DMS 273 (cell line): ENCODE results near the gene TMEM163.
"Not testable (repeated sequence)": the region's sequence is repeated elsewhere in the genome, so short reads cannot be mapped to it uniquely, and the experiment has no call there.

ENCODE experiments used
- DNase-seq: peaks from one replicate; lab custom pipeline; 2025; ENCODE audit not compliant: unreplicated experiment; lab: John Stamatoyannopoulos, UW

Gene TMEM163

DNA sequence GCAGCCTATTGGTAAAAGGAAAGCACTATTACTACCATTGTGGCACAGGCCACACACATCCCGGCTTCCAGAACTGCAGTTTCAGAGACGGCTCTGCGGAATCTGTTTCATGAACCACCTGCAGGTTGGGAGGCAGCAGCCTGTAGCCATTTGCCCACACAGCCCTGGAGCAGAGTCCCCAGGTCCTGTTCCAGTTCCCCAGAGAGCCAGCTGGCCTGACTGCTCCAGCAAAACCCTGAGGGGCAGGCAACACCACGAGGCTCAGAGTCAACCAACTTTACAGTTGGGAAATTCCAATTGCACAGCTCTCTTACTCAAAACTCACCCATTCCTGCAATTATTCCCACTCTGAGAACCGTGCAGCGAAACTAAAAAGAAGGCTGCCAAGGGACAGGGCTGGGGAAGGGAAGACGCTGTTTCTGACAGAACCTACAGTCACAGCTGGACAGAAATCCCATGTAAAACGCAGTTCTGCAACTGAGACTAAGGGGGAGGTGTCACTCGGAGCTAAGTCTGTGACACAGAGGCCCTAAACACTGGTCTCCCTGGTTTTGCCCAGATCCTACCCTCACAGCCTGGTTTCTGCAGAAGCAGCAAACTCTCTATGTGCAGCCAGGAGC, 219.4 kb downstream of the TMEM163 start:
- DNase-seq, result no peak

- DNase-seq, result no peak
Observed at GRCh38 chr2:134498654-134499053, 220.1 kb downstream of the TMEM163 start.

GRCh38 chr2:134493797-134494196, 225.0 kb downstream of the TMEM163 start:
- no peak for DNase-seq

DNA sequence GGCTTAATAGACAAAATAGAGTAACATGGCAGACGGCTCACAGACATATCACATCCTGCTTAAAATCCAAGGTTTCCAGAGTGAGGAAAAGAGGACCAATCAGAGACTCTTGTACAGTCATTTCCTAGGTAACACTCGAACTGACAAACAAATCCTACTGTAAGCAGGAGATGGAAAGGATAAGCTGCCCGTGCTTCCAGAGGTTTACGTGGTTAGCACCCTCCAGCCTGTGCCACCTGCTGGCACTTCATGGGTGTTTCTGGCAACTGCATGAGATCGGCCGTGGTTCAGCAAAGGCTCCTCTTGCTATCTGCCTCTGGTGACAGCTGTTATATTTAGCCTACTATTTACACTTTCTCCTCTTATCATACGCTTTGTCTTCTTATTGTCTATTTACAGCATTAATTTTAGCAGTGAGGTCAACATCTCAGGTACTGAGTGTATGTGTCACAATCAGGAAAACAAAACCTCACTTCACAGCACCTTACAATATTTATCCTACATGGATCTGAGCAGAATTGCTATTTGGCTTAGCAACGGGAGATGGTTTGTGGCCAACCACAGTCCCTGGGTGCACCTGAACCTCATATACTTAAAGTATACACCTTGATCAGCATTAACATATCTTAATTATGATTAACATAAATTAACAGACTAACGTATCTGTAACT, 226.9 kb downstream of the TMEM163 start:
- peak; percentile 73 for DNase-seq

DNA sequence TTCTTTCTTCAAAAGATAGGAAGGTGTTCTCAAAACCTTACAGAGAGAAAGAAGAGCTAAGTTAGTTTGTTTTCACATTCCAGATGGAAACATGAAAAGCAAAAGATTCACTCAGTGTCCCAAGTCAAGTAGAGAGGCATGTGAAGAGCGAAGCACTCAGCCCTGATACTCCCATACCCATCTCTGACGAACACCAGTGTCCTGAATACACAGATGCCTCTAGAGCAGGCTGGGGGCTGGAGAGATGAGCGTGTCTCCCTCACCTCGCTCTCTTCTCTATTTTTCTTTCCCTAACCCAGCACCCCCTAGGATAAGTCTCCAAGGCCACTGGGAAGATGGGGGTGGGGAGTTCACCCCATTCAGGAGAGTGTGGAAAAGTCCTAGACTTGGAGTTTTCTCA, 227.8 kb downstream of the TMEM163 start:
- no peak for DNase-seq

- no peak for DNase-seq
Observed at GRCh38 chr2:134490559-134490958, 228.2 kb downstream of the TMEM163 start.

DNA sequence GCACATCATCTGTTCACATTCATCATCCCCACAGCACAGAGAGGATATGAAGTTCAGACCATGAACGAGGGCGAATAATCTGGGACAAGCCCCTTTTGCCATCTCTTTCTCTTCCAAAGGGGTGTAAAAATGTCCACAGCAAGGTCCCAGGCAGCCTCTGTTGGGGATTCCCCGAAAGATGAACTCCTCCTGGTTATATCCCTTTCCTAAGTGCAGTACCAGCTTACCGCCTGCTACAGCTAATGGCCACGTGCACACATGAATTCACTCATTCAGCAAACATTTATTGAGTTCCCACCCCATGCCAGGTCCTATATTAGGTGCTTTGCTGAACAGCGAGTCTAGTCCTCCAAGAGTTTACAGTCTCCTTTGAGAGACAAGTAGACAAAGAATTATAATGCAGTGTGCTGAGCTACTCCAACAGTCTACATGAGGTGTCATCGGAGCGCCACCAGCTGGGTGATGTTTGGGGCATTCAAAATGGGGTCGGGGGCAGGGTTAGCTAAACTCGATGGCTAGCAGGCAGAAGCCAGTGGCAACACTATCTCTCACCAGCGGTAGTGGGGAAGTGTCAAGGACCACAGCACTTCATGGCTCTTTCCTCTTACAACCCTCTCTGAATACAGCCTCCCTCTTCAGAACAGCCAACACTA, 228.9 kb downstream of the TMEM163 start:
- no peak for DNase-seq

- DNase-seq, result no peak
Observed at GRCh38 chr2:134482766-134483340, 235.9 kb downstream of the TMEM163 start.

GRCh38 chr2:134482131-134482723, 236.6 kb downstream of the TMEM163 start:
- no peak for DNase-seq

GRCh38 chr2:134479696-134480330, 239.0 kb downstream of the TMEM163 start:
- no peak for DNase-seq

DNA sequence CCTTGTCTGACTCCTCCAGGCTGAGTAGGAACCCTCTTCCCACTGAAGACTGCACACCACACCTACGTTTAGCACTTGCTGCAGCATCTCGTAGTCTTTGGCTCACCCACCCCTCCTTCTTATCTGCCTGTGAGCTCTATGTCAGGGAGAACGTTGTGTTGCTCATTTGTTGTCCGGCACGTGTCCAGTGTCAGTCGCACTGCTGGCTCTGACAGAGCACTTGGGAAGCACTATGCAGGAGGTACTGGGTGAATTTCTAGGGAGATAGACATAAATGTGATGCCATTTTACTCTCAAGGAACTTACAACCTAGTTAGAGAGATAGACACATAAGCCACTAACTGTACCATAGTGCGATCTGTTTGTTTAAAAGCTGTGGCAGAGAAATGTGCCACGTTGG, 241.8 kb downstream of the TMEM163 start:
- DNase-seq, result not testable (repeated sequence)

- peak; percentile 15 for DNase-seq
Observed at GRCh38 chr2:134470561-134471168, 248.1 kb downstream of the TMEM163 start.

- DNase-seq, result no peak
Observed at GRCh38 chr2:134469516-134470115, 249.2 kb downstream of the TMEM163 start.

DNA sequence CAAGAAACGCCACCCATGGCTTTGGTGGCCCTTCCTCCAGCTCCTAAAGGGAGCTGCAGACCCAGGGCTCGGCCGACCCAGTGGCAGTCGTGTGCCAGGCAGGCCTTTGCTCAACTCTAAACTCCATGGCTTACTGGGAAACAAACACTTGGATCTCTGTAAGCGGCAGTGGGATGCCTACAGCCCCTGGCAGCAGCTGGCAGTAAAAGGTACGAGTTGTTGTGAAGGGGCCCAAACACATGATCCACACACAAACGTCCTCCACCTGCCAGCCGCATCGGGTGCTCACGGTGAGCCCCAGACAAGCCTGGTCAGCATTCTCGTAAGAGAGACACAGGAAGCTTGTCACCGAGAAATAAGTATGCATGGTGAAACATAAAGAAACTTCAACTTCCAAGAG, 250.0 kb downstream of the TMEM163 start:
- DNase-seq, result no peak

DNA sequence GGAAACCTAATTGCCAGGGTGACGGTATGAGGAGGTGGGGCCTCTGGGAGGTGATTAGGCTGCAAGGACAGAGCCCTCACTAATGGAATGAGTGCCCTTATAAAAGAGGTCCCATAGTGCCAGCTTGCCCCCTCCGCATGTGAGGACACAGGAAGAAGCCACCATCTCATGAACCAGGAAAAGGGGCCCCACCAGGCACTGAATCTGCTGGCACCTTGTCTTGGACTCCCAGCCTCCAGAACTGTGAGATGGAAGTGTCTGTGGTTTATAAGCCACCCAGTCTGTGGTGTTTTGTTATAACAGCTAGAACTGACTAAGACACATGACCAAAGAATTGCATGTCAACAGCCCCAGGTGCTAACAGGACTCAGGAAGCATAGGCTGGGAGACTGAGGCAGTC, 250.6 kb downstream of the TMEM163 start:
- DNase-seq, result no peak

- DNase-seq, result peak; percentile 68
Observed at GRCh38 chr2:134466141-134466540, 252.7 kb downstream of the TMEM163 start.

DNA sequence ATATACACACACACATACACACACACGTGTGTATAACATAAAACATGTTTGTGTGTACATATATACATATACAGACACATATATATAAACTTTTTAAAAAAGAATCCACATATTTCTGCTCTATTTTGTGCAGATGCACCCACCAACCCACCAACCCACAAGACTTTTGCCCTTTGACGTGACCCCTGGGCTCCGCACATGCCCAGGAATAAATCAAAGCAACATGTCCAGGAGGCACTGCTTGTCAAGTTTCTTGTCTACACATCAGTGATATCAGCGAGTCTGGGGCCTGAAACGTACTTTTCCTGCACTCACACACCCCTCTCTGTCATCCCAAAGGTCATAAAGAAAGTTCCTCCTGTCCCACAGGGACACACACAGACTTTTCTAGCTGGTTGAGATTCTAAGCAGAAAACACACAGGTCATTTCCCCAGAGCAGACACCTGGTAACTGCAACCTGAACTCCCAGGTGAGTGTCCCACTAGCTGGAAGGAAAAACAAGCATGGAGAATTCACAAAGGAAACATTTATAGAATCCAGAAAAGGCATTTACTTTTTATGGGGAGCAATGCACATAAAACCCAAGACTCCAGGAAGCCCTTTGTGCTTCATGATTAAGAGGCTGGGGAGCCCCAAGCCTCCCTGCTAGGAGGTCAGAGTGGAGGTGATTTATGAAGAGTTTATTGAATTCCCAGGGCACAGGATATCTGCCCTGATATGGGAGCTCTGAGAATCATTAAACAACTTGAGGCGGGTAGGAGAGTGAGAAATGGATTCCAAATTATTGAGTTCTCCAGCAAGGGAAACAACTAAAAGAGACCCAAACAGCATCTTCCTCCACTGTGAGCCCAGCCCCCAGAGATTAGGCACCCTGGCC, 253.3 kb downstream of the TMEM163 start:
- no peak for DNase-seq

DNA sequence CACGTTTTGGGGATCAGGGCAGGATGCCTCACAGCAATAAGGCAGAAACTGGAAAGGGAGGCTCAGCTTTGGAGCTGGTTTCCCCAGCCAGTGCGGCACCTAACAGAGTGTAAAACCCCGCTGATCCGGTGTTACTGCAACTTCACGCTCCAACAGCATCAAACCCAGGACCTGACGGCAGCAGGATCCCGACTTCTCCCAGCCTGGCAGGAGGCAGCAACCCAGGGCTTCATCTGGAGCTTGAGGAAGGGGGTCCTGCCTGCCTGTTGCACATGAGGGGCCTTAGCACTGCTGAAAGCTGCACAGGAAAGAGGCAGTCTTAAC, 255.1 kb downstream of the TMEM163 start:
- no peak for DNase-seq
